HG03039 (cell line): ENCODE measurements around the gene MARK3.
A peak's percentile ranks its signal among the peaks of the same experiment; 100 is the strongest.
"Not testable (repeated sequence)": the region's sequence is repeated elsewhere in the genome, so short reads cannot be mapped to it uniquely, and the experiment has no call there.

Experiments used
- ATAC-seq: cut with Tn5 transposase; IDR thresholded peaks from one replicate; pipeline ENCODE4 v1.9.1; 2021; ENCODE audit warnings: mild to moderate bottlenecking, moderate library complexity; ENCODE audit not compliant: unreplicated experiment

The MARK3 gene

DNA sequence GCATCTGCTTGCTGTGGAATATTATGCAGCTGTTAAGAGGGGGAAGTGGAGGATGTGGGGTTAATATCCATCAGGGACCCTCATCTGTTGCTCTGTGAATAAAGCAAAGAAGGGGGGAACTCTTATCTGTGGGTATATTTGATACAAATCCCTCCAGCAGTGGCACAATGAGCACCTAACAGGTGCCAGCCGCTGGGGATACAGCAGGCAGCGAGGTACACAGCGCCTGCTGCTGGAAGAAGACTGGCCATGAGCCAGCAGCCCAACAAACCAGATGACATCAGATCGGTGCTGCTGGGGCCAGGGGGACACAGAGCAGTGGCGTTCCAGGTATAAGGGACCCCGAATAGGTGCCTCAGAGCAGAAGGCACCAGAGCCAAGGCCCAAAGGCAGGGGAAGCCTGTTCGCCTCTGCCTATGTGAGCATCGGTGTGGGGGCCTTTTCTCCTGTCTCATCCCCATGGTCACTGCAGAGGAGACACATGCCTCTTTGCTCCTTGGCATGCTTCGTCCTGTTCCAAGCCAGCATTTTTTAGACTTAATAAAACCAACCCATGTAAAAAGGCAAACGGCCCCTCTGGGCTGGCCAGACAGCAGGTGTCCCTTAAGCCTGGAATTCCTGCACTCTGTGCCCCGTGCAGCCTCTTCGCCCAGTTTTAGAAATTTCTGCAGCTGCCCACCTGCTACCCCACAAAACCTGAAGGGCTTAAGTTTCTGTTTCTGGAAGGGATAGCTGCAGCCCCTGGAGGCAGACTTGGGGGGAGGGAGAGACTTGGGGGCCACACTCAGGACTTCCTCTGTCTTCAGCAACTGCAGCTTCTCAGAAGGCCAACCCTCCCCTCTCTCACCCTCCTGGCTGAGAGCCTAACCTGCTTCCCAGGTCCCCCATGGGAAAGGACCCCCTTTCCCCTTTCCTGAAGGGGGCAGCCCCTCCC is 139.1 kb downstream of the MARK3 start:
- ATAC-seq: no peak

DNA sequence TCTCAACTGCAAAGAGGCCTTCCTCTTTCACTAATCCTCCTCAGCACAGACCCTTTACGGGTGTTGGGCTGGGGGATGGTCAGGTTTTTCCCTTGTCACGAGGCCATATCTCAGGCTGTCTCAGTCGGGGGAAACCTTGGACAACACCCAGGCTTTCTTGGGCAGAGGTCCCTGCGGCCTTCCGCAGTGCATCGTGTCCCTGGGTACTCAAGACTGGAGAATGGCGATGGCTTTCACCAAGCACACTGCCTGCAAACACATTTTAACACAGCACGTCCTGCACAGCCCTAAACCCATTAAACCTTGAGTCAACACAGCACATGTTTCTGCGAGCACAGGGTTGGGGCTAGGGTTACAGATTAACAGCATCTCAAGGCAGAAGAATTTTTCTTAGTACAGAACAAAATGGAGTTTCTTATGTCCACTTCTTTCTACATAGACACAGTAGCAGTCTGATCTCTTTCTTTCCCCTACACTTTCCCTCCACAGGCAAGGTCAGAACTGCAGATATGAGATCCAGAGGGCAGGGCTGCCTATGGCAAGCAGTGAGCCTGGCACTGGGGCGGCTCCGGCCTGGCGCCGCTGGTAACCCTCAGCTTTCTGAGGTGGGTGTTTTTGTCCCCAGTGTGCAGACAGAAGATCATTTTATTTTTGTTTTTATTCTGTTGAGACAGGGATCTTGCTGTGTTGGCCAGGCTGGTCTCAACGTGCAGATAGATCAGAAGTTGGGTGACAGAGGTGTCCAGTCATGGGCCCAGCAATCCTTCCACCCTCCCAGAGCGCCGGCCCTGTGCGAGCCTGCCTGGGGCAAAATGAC is 140.4 kb downstream of the MARK3 start:
- not testable (repeated sequence) for ATAC-seq

DNA sequence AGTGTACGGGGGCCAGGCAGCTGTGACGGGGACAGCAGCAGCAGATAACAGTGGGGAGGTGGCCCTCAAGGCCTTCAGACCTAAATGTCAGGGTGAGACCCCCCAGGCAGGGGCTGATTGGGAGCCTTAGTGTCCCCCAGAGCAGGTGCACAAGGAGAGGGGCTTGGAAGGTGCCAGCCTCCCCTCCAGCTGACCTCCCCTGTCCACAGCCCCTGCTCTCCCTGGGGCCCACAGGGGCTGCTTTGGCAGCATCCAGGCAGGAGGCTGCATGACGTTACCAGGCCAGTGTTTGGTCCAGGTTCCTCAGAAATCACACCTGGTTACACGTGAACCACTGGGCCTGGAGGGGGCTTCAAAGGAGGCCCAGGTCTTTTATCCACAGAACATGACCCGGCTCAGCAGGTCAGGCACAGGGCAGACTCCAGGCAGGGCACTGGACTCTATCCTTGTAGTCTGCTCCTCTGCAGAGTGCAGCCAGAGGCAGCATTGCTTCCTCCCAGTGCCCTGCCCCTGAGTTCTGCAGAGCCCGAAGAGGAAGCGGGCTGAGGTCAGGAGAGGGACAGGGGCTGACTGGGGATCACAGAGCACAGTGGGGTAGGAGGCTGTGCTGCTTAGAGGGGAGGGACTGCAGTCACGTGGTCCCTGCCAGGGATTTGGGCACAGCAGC is 141.2 kb downstream of the MARK3 start:
- ATAC-seq: no peak

DNA sequence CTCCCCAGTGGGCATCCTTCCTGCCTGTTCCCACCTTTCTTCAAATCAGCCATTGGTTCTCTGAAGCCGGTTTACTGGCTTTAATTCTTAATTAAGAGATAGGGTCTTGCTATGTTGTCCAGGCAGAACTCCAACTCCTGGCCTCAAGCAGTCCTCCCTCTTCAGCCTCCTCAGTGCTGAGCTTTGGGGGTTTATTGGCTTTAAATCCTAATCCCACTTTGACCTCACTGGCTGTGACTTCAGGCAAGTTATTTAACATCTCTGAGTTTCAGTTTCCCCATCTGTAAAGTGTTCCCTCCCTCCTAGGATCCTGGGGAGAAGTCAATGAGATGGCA is 141.7 kb downstream of the MARK3 start:
- ATAC-seq: no peak

DNA sequence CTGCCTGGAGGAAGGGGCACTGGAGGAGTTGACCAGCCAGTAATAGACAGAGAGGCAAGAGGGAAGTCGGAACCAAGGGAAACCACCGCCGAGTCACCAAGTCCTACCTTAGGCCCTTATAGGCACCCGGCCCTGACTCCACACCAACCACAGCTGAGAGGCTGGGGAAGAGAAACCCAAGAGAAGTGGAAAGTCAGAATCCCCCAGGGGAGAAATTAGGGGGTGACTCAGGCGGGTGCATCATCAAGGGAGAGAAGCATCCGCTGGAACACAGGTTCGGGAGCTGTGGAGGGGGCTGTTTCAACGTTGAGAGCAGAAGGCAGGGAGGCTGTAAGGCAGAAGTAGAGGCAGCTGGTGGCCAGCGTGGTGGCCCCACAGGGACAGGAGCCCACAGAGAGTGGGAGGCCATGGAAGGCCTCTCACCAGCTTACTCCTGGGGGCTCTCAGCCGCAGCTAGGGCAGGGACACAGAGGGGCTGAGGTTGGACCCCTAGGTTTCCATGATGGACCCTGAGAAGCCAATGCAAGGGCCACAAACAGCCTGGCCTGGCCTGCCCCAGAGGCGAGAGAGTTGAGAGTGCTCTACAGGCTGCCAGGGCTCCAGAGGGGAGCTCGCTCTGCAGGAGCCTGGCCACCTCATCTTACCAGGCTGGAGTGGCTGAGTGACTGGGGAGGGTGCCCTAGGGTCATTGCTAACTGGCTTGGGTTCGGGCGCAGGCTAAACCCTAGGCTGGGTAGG is 142.4 kb downstream of the MARK3 start:
- ATAC-seq: no peak

DNA sequence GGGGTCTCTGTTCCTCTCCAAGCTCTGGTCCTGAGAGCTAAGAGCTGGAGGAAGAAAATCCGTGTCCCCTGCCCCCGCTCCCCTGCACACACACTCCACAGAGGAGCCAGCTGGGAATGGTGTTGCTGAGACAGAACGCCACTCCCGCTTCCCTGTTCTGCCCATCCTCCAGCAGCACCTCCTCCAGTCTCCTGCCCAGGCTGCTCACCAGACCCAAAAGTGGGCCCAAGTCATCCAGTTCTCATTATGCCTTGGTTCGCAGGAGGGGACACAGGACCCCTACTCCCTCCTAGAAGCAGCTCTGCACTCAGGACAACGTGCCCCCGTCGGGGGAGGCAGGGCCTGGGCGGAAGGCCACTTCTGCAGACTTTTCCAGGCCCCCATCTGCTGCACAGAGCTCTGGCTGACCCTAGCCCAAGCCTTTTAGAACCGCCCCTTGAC is 143.0 kb downstream of the MARK3 start:
- ATAC-seq: no peak

DNA sequence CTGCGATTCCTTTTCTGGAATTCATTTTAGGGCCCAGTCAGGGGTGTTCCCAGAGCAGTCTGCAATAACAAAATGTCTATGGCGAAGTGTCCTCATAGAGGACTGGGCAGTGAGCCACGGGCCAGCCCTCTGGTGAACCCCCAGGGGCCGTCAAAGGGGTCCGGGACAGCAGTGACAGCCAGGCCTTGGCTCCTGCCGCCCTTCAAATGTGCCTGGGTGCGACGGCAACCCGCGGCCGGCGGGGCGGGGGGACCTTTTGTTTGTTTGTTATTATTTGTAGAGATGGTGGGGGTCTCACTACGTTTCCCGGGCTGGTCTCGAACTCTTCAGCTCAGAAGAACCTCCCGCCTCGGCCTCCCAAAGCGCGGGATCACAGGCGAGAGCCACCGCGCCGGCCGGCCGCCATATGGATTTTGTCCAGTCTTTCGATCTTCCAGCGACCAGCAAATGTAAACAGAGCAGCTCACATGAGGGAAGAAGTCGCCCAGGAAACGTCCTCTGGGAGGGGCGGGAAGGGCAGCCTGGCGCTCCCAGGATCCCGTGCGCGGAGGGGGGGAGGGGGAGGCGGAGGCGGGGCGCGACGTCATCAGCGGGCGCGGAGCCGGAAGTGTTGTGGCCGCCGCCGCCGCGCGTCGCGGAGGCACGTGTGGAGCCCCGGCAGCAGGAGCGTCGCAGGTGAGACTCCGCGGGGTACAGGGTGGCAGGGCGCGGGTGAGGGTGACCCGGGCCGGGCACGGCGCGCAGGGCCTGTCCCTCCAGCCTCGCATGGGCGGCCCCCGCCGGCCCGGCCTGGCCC is 143.6 kb downstream of the MARK3 start, which contains the start of gene TRMT61A:
Gene TRMT61A (plus strand): TSS at position 610 of the 796 bp plus-strand sequence. CDS start 783 bp downstream, outside the sequence.
- peak; percentile 40 for ATAC-seq

DNA sequence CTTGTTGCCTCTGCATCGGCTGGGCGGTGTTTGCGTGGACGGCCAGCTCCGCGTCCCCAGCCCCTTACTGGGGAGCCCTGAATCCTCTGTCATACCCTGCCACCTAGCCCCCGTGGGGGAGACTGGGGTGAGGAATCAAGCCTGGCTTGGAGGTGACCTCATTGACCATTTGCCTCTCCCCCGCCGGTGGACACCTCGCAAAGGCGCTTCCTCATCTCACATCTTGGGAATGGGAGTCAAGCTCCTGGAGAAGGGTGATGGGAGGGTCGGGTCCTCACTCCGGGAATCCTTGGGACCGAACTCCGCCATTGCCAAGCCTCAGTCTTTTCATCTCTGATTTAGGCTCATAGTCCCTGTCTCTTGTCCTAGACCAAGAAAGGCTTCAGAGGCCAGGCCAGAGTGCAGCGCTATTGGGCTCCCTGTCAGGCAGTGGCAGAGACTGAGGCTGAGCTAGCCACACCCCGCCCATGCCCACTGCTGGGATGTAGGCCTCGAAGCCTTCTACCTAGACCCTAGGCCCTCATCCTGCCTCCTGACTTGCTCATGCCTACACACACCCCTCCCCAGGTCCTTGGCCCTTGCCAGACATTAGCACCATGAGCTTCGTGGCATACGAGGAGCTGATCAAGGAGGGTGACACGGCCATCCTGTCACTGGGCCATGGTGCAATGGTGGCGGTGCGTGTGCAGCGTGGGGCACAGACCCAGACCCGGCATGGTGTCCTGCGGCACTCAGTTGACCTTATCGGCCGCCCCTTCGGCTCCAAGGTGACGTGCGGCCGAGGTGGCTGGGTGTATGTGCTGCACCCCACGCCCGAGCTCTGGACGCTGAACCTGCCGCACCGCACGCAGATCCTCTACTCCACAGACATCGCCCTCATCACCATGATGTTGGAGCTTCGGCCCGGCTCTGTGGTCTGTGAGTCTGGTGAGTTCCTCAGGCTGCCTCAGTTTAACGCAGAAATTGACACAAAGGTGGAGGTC is 144.5 kb downstream of the MARK3 start:
- ATAC-seq: peak; percentile 13

DNA sequence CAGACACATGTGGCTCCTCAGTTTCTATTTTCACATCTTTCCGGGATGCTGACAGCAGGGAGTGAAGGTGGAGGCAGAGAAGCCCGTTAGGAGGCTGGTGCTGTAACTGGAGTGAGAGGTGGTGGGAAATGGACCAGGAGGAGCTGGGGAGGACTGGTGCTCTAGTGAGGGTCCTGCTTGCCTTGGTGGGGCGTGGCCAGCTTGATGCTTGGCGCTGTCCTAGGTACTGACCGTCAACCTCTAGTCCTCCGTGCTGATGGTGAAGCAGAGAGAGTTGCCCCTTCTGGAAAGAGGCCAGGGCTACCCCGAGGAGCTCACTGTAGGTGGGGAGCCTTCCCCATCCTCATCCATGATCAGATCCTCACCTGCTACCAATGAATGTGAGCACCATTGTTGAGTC is 145.2 kb downstream of the MARK3 start:
- ATAC-seq: no peak

DNA sequence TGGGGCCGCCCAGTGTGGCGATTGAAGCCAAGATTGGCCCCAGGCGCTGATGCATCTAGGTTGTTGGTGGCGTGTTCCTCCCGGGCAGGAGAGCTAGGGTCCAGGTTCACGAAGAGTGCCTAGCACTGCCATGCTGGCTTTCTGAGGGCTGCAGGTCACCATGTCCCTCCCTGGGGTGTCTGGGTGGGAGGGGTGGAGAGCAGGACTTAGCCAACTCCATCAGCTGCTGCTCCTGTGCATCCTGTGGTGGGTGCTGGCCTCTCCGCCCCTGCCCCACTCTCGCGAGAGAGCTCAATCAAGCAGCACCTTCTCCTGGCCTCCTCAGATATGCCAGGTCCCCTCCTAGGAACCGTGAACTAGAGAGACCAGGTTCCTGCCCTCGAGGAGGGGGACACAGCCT is 145.6 kb downstream of the MARK3 start:
- ATAC-seq: no peak

DNA sequence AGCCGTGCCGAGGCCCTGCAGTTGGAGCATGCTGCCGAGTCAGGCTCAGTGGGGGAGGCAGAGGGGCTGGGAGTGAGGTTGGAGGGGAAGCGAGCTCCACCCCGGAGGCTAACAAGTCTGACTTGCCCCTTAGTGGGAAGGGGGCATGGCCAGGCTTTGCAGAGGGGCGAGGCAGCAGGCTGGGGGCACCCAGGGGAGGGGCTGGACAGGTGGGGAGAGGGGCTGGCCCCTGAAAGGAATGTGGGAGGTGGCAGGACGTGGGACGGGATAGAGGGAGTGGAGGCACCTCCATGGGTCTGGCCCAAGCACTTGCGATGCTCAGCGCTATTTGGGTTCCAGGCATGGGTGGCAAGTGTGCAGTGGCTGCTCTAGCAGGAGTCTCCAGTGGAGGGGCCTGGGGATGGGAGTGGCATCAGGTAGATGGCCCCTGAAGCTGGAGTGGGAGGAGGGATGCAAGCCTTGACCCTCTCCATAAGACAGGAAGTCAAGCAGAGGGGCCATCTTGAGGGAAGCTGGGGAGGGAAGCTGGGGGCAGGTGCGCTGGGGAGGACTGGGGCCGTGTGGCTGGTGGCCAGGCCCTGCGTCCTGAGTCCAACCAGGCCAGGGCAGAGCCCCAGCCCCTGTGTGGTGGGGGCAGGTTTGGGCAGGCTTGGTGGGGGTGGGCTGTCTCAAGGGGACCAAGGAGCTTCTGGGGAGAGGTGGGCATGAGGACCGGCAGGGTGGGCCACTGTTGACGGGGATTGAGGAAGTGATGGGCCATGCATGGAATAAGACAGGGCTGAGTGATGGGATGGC is 146.4 kb downstream of the MARK3 start:
- ATAC-seq: no peak

DNA sequence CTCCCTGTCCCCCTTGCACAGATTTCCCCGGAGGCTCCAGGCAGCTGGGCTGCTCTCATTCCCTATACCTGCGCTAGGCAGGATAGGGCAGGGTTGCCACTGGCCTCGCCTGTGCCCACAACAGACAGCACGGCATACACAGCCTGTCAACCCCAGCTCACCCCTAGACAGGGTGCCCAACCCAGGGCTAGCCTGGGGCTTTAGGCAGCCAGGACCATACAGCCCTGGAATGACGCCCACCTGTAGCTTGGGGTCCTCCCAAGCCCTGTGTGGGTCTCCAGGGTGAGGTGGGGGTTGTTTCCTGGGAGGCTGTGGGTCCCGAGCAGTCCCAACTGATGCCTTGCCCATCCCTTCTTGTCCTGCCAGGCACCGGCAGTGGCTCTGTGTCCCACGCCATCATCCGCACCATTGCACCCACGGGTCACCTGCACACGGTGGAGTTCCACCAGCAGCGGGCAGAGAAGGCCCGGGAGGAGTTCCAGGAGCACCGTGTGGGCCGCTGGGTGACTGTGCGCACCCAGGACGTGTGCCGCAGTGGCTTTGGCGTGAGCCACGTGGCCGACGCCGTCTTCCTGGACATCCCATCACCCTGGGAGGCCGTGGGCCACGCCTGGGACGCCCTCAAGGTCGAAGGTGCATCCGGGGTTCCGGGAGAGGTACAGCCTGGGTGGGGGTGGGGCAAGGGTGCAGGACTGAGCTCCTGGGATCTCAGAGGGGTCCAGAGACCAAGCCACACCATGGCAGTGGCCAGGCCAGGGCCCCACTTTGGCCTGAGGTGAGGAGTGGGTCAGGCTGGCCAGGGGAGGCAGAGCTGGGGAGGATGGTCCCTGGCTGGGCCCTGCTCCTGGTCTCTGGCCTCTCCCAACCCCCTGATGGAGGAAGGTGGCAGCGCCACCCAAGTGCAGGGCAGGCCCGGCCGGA is 147.3 kb downstream of the MARK3 start:
- no peak for ATAC-seq

DNA sequence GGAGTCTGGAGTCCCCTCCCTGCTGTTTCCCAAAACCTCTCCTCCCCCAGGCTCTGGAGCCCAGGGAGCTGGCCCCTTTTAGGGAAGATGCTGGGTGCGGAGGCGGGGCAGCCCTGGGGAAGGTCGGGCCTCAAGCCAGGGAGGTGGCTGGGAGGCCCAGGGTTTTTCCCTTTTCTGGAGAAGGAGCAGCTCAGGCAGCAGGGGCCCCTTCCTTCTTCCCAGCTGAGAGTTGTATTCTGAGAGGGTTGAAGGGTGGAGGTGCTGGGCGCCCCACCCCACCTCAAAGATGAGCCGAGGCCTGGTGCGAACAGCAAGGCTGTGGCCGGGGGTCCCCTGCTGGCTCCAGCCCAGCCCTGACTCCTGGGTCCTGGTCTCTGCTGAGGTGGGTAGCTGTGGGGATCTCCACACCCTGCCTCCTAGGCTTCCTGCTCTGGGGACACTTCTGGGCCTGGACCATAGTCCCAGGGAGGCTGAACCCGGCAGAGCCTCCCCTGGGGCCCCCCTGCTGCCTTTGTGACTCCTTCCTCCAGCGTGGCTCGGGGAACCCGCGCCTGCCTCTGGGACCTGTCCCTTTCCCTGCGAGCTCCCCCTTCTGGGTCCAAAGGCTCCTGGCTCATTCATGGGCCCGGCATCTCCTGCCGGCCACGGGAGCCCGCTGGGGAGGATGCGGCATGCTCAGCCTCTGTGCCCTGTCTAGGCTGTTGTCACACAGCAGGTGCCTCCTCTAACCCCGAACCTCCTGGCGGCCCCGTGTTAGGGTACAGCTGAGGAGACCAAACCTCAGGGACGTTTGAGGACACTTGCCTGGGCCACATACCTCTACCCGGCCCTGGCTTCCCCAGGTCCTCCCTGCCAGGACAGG is 148.2 kb downstream of the MARK3 start:
- no peak for ATAC-seq

DNA sequence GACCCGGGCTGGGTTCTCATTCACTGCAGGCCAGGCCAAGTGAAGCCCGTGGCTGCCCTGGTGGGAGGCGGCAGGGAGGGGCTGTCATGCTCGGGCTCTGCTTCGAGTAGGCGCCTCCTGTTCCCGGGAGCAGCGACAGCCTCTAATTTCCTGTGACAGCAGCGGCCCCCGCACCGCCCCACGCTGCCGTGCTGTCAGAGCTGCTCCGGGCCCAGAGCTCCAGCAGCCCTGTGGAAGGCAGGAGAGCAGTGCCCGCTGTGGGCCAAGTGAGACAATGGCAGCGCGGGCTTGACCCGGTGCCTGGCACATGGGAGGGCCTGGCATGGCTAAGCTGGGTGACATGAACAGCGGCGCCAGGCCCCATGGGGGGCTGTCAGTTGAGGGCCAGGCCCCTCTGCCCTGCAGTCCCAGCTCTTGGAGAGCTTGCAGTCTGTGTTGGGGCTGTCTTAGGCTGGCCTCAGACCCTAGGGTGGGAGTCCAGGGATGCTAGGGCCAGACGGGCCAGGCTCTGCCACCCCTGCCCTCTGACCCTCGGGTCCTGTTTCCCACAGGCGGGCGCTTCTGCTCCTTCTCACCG is 148.9 kb downstream of the MARK3 start:
- ATAC-seq: no peak

DNA sequence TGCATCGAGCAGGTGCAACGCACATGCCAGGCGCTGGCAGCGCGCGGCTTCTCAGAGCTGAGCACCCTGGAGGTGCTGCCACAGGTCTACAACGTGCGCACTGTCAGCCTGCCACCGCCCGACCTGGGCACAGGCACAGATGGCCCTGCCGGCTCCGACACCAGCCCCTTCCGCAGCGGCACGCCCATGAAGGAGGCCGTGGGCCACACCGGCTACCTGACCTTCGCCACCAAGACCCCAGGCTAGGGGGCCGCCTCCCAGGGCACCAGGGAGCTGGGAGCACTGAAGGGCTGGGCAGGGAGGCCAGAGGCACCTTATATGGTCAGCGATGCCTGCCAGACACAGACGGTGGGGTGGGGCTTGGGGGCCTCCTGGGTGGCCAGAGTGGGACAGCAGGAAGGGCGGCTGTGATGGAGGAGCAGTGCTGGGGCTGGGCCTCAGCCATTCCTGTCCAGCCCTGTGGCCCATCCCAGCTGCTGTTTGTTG is 149.4 kb downstream of the MARK3 start:
- ATAC-seq: no peak
